Measurements from ENCODE around the gene TMEM11. TPM values are rescaled to one million over a fixed set of nuclear protein-coding genes. Genes with fewer than 3 reads are reported as not detected.

Gene TMEM11
- total RNA-seq, 2 experiments from 2014 or later: 26.8 to 34.0 TPM

- CTCF ChIA-PET (ENCODE audit: unreplicated experiment): no interaction called here
- Histone ChIP-seq H3K9me2 (ENCODE audit: insufficient read depth, low read length) (no peaks in the 10 kb centered on the region), H3K36me3 (ENCODE audit: insufficient read depth, low read length) (no peaks in the 10 kb centered on the region), H3K27ac (ENCODE audit: low read depth, low read length, poor library complexity, severe bottlenecking) (no peak overlapping the region), H2AFZ (ENCODE audit: low read length) (peak overlapping the region; percentile 95), H3K4me1 (ENCODE audit: insufficient read depth, low read length, poor library complexity, severe bottlenecking) (peaks cover 16% of the 10 kb centered on the region), H3K4me3 (ENCODE audit: low read depth, low read length, poor library complexity, severe bottlenecking) (peak overlapping the region; percentile 70), H3K4me2 (ENCODE audit: low read length) (peak overlapping the region; percentile 87), H3K9me3 (ENCODE audit: low read length) (no peaks in the 10 kb centered on the region), H3K79me2 (ENCODE audit: insufficient read depth, low read depth, low read length) (no peaks in the 10 kb centered on the region), H4K20me1 (ENCODE audit: insufficient read depth, low read length) (no peaks in the 10 kb centered on the region)
- intact Hi-C loops (cut with micrococcal nuclease; ENCODE audit: unreplicated experiment): no loop called here
- POLR2A ChIA-PET: interaction anchor here (0.6 to 1.1 kb wide), 2 partner anchors 7 to 260 kb away, joined by 3 to 4 read pairs; no protein-coding TSS in a partner anchor
- TF ChIP-seq CTCF (conservative IDR thresholded peaks at IDR 0.05; ENCODE audit: low read length) (no peak), EZH2phosphoT487 (IDR thresholded peaks at IDR 0.05; ENCODE audit: borderline replicate concordance, low read depth, low read length) (no peak)
- no TSS peak for BruUV-seq (replicated peaks)
- no peak for DNase-seq (ENCODE audit: low spot score)
These were observed 39.9 kb upstream of the TMEM11 start for GRCh38 chr17:21253646-21254441.

- peak within 1 kb of the TSS; percentile 87 for H3K4me2 ChIP-seq (ENCODE audit: low read length)
- CTCF ChIA-PET (ENCODE audit: unreplicated experiment): no interaction called here
These were observed 39.1 kb upstream of the TMEM11 start, which contains the start of gene NATD1 for GRCh38 chr17:21252796-21253645. NATD1 (minus strand) TSS chr17:21253410; CDS start chr17:21253264, 146 bp downstream.

More at GRCh38 chr17:21252796-21253645, 39.1 kb upstream of the TMEM11 start, which contains the start of gene NATD1:
- no peak for TF ChIP-seq EZH2phosphoT487 (IDR thresholded peaks at IDR 0.05; ENCODE audit: borderline replicate concordance, low read depth, low read length)
- TF ChIP-seq CTCF (conservative IDR thresholded peaks at IDR 0.05; ENCODE audit: low read length): no peak
- no peaks in the 10 kb centered on the region for H3K9me2 ChIP-seq (ENCODE audit: insufficient read depth, low read length)
- no peaks in the 10 kb centered on the region for H4K20me1 ChIP-seq (ENCODE audit: insufficient read depth, low read length)
- no peak within 1 kb of the TSS for H3K27ac ChIP-seq (ENCODE audit: low read depth, low read length, poor library complexity, severe bottlenecking)
- H3K79me2 ChIP-seq (ENCODE audit: insufficient read depth, low read depth, low read length): no peaks in the 10 kb centered on the region
- DNase-seq (ENCODE audit: low spot score): peak; percentile 90
- no peaks in the 10 kb centered on the region for H3K36me3 ChIP-seq (ENCODE audit: insufficient read depth, low read length)
- H3K4me3 ChIP-seq (ENCODE audit: low read depth, low read length, poor library complexity, severe bottlenecking): peak within 1 kb of the TSS; percentile 70
- BruUV-seq (replicated peaks): no TSS peak
- peak within 1 kb of the TSS; percentile 95 for H2AFZ ChIP-seq (ENCODE audit: low read length)
- peaks cover 16% of the 10 kb centered on the region for H3K4me1 ChIP-seq (ENCODE audit: insufficient read depth, low read length, poor library complexity, severe bottlenecking)
- POLR2A ChIA-PET: interaction anchor here (0.6 kb wide), 1 partner anchor 261 kb away, joined by 4 read pairs; no protein-coding TSS in a partner anchor
- intact Hi-C loops (cut with micrococcal nuclease; ENCODE audit: unreplicated experiment): no loop called here
- H3K9me3 ChIP-seq (ENCODE audit: low read length): no peaks in the 10 kb centered on the region
